ENCODE results near the gene KRTAP3-2. TPM values are rescaled to one million over a fixed set of nuclear protein-coding genes. Genes with fewer than 3 reads are reported as not detected.

KRTAP3-2 gene
- total and polyA plus RNA-seq, 8 donors: not detected

DNA sequence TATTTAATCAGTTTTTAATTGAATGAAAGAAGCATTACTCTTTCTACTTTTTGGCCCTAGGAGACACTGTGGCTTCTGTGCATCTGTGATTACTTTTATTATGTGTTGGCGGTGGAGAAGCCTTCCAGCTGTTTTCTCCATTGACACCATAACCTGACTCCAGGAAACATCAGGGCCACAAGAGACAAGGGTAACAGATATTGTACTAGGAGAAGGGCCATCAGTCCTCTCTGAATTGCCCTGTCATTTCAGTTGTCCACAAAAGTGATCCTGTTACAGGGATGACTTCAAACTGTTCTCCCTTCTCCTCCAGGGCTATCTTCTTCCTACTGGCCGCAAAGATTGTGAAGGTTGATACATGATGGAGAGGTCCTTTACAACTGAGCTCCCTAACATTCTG is 47.6 kb downstream of the KRTAP3-2 start:
- no peaks in the 10 kb centered on the region for H3K4me1 ChIP-seq
- H3K4me3 ChIP-seq: no peak overlapping the region
- H3K27ac ChIP-seq: no peak overlapping the region
- DNase-seq (no peak), ATAC-seq (no peak)
- intact Hi-C loops (cut with DNase I): no loop called here
- TF ChIP-seq, protein P1, sequence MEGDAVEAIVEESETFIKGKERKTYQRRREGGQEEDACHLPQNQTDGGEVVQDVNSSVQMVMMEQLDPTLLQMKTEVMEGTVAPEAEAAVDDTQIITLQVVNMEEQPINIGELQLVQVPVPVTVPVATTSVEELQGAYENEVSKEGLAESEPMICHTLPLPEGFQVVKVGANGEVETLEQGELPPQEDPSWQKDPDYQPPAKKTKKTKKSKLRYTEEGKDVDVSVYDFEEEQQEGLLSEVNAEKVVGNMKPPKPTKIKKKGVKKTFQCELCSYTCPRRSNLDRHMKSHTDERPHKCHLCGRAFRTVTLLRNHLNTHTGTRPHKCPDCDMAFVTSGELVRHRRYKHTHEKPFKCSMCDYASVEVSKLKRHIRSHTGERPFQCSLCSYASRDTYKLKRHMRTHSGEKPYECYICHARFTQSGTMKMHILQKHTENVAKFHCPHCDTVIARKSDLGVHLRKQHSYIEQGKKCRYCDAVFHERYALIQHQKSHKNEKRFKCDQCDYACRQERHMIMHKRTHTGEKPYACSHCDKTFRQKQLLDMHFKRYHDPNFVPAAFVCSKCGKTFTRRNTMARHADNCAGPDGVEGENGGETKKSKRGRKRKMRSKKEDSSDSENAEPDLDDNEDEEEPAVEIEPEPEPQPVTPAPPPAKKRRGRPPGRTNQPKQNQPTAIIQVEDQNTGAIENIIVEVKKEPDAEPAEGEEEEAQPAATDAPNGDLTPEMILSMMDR (IDR thresholded peaks at IDR 0.05): no peak
- H3K36me3 ChIP-seq: no peaks in the 10 kb centered on the region
- H3K9me3 ChIP-seq: no peaks in the 10 kb centered on the region
- H3K27me3 ChIP-seq: peaks cover 0 to 41% of the 10 kb centered on the region in 2 donors

DNA sequence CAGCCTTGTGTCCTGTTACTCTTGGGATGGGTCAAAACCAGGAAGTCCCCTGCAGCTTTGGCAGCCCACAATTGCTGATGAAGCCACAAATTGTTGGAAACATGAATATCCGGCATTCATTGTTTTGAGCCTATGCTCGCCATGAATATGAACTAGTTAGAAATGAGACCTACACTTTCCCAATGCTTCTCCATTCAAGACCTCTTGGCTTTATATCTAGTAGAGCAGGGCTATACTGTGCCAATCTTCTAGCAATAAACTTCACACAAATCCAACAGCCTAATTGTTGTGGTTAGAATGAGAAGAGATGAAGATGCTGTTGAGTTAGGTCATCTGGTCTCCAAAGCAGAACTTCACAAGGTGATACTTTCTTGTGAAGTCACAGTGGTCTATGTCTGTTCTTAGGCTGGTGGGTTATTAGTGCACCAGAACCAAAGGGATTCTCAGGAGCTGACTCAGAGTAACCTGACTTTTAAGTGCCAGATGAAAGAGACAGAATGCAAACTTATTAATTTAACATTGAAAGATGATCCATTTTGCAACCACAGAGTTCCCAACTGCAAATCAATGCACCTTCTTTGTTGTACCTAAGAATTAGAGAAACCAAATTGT is 48.6 kb downstream of the KRTAP3-2 start:
- H3K9me3 ChIP-seq: no peaks in the 10 kb centered on the region
- no peaks in the 10 kb centered on the region for H3K4me1 ChIP-seq
- intact Hi-C loops (cut with DNase I): no loop called here
- TF ChIP-seq, protein P1 (IDR thresholded peaks at IDR 0.05): no peak
- H3K36me3 ChIP-seq: no peaks in the 10 kb centered on the region
- DNase-seq: no peak
- no peak for ATAC-seq
- no peak overlapping the region for H3K27ac ChIP-seq
- H3K27me3 ChIP-seq: peaks cover 0 to 52% of the 10 kb centered on the region in 2 donors
- no peak overlapping the region for H3K4me3 ChIP-seq

DNA sequence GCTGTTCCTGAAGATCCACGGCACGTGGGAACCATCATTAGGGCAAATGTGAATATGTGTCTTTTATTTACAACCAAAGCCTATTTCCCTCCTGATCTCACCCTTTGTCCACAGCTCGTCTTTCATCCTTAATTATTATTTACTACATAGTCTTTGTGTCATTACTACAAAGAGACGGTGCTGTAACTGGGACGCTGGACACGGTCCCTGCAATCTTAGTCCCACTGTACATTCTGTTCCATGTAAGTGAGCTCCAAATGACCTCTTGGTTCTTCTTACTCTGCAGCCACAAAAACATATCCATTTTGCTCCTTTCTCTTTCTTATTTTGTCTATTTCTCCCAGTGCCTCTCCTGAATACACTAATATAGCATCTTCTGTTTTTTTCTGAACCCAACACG is 49.5 kb downstream of the KRTAP3-2 start:
- Histone ChIP-seq H3K36me3 (no peaks in the 10 kb centered on the region), H3K27ac (no peak overlapping the region), H3K4me3 (no peak overlapping the region), H3K27me3 (peaks cover 0 to 60% of the 10 kb centered on the region in 2 donors), H3K4me1 (no peaks in the 10 kb centered on the region), H3K9me3 (no peaks in the 10 kb centered on the region)
- intact Hi-C loops (cut with DNase I): no loop called here
- TF ChIP-seq, protein P1 (IDR thresholded peaks at IDR 0.05): no peak
- ATAC-seq: no peak
- DNase-seq: no peak

DNA sequence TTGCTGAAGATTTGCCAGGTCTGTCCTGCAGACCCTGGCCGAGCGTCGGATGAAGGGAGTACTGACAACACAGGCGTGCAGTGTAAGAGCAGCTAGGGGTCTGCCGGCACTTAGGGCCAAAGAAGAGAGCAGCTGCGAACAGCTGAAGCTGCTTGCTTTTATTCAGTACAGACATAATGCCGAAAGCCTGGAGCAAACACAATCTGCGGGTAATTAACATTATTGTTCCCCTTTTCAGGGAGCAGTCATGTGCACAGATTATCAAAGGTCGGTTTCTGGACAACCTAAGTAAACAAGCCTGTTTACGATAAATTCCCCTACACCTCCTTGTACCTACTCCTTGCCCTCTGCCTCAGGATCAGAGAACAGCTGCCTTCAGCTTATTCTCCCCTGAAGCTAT is 50.3 kb downstream of the KRTAP3-2 start:
- DNase-seq (peak in 1 of 4 donors; percentile 44), ATAC-seq (no peak)
- Histone ChIP-seq H3K36me3 (no peaks in the 10 kb centered on the region), H3K4me1 (no peaks in the 10 kb centered on the region), H3K27me3 (peaks cover 0 to 62% of the 10 kb centered on the region in 2 donors), H3K4me3 (no peak overlapping the region), H3K27ac (no peak overlapping the region), H3K9me3 (no peaks in the 10 kb centered on the region)
- TF ChIP-seq, protein P1 (IDR thresholded peaks at IDR 0.05): no peak
- intact Hi-C loops (cut with DNase I): no loop called here

Other genes with a start within 250 kb of the KRTAP3-2 start
Only the 30 nearest of the 37 such genes appear.
- gene KRT28, start 199.9 kb downstream of the KRTAP3-2 start, total RNA-seq: not detected
- gene KRT28, start 199.9 kb downstream of the KRTAP3-2 start, polyA plus RNA-seq (ENCODE audit: insufficient read length in 6 of 6): not detected
- gene KRT10, start 177.3 kb downstream of the KRTAP3-2 start, total RNA-seq: 10 to 100 TPM; 42.0 to 43.2 TPM
- 10 to 100 TPM; 30.5 to 58.2 (median 41.3) TPM for gene KRT10, start 177.3 kb downstream of the KRTAP3-2 start, polyA plus RNA-seq (ENCODE audit: insufficient read length in 6 of 6)
- not detected for gene KRT12, start 132.7 kb downstream of the KRTAP3-2 start, total RNA-seq
- under 1 TPM in 3 of 6 donors, not detected in 3; 0.10 to 0.26 (median 0.21) TPM for gene KRT12, start 132.7 kb downstream of the KRTAP3-2 start, polyA plus RNA-seq (ENCODE audit: insufficient read length in 6 of 6)
- gene KRT20, start 114.7 kb downstream of the KRTAP3-2 start, total RNA-seq: not detected
- under 1 TPM in 2 of 6 donors, not detected in 4; 0.09 to 0.26 TPM for gene KRT20, start 114.7 kb downstream of the KRTAP3-2 start, polyA plus RNA-seq (ENCODE audit: insufficient read length in 6 of 6)
- gene KRT23, start 62.3 kb downstream of the KRTAP3-2 start, total RNA-seq: 1 to 10 TPM in 1 of 2 donors, under 1 TPM in 1; 0.35 to 5.6 TPM
- gene KRT23, start 62.3 kb downstream of the KRTAP3-2 start, polyA plus RNA-seq (ENCODE audit: insufficient read length in 6 of 6): under 1 TPM in 5 of 6 donors, not detected in 1; 0.09 to 0.31 (median 0.17) TPM
- under 1 TPM in 1 of 2 donors, not detected in 1; 0.41 TPM for gene KRT39, start 33.0 kb downstream of the KRTAP3-2 start, total RNA-seq
- not detected for gene KRT39, start 33.0 kb downstream of the KRTAP3-2 start, polyA plus RNA-seq (ENCODE audit: insufficient read length in 6 of 6)
- gene KRT40, start 15.6 kb downstream of the KRTAP3-2 start, total RNA-seq: not detected
- gene KRT40, start 15.6 kb downstream of the KRTAP3-2 start, polyA plus RNA-seq (ENCODE audit: insufficient read length in 6 of 6): not detected
- not detected for gene KRTAP3-3, start 5.7 kb downstream of the KRTAP3-2 start, total RNA-seq
- gene KRTAP3-3, start 5.7 kb downstream of the KRTAP3-2 start, polyA plus RNA-seq (ENCODE audit: insufficient read length in 6 of 6): not detected
- gene KRTAP3-1, start 9.2 kb upstream of the KRTAP3-2 start, total RNA-seq: not detected
- gene KRTAP3-1, start 9.2 kb upstream of the KRTAP3-2 start, polyA plus RNA-seq (ENCODE audit: insufficient read length in 6 of 6): not detected
- not detected for gene KRTAP1-5, start 27.3 kb upstream of the KRTAP3-2 start, total RNA-seq
- not detected for gene KRTAP1-5, start 27.3 kb upstream of the KRTAP3-2 start, polyA plus RNA-seq (ENCODE audit: insufficient read length in 6 of 6)
- gene KRTAP1-4, start 30.3 kb upstream of the KRTAP3-2 start, total RNA-seq: not detected
- gene KRTAP1-4, start 30.3 kb upstream of the KRTAP3-2 start, polyA plus RNA-seq (ENCODE audit: insufficient read length in 6 of 6): not detected
- not detected for gene KRTAP1-3, start 35.0 kb upstream of the KRTAP3-2 start, total RNA-seq
- not detected for gene KRTAP1-3, start 35.0 kb upstream of the KRTAP3-2 start, polyA plus RNA-seq (ENCODE audit: insufficient read length in 6 of 6)
- gene KRTAP1-1, start 41.5 kb upstream of the KRTAP3-2 start, total RNA-seq: not detected
- gene KRTAP1-1, start 41.5 kb upstream of the KRTAP3-2 start, polyA plus RNA-seq (ENCODE audit: insufficient read length in 6 of 6): not detected
- gene KRTAP2-1, start 47.4 kb upstream of the KRTAP3-2 start, total RNA-seq: not detected
- not detected for gene KRTAP2-1, start 47.4 kb upstream of the KRTAP3-2 start, polyA plus RNA-seq (ENCODE audit: insufficient read length in 6 of 6)
- gene KRTAP2-2, start 55.3 kb upstream of the KRTAP3-2 start, total RNA-seq: not detected
- not detected for gene KRTAP2-2, start 55.3 kb upstream of the KRTAP3-2 start, polyA plus RNA-seq (ENCODE audit: insufficient read length in 6 of 6)
- 1 to 10 TPM in 1 of 2 donors, not detected in 1; 1.2 TPM for gene KRTAP2-3, start 60.2 kb upstream of the KRTAP3-2 start, total RNA-seq
- not detected for gene KRTAP2-3, start 60.2 kb upstream of the KRTAP3-2 start, polyA plus RNA-seq (ENCODE audit: insufficient read length in 6 of 6)
- gene KRTAP2-4, start 66.0 kb upstream of the KRTAP3-2 start, total RNA-seq: not detected
- not detected for gene KRTAP2-4, start 66.0 kb upstream of the KRTAP3-2 start, polyA plus RNA-seq (ENCODE audit: insufficient read length in 6 of 6)
- not detected for gene KRTAP4-7, start 84.2 kb upstream of the KRTAP3-2 start, total RNA-seq
- not detected for gene KRTAP4-7, start 84.2 kb upstream of the KRTAP3-2 start, polyA plus RNA-seq (ENCODE audit: insufficient read length in 6 of 6)
- gene KRTAP4-8, start 98.2 kb upstream of the KRTAP3-2 start, total RNA-seq: not detected
- gene KRTAP4-8, start 98.2 kb upstream of the KRTAP3-2 start, polyA plus RNA-seq (ENCODE audit: insufficient read length in 6 of 6): not detected
- gene KRTAP4-16, start 102.3 kb upstream of the KRTAP3-2 start, total RNA-seq: not detected
- gene KRTAP4-16, start 102.3 kb upstream of the KRTAP3-2 start, polyA plus RNA-seq (ENCODE audit: insufficient read length in 6 of 6): not detected
- not detected for gene KRTAP4-9, start 105.5 kb upstream of the KRTAP3-2 start, total RNA-seq
- gene KRTAP4-9, start 105.5 kb upstream of the KRTAP3-2 start, polyA plus RNA-seq (ENCODE audit: insufficient read length in 6 of 6): not detected
- gene KRTAP4-11, start 118.5 kb upstream of the KRTAP3-2 start, total RNA-seq: not detected
- under 1 TPM in 1 of 6 donors, not detected in 5; 0.23 TPM for gene KRTAP4-11, start 118.5 kb upstream of the KRTAP3-2 start, polyA plus RNA-seq (ENCODE audit: insufficient read length in 6 of 6)
- gene KRTAP4-12, start 124.3 kb upstream of the KRTAP3-2 start, total RNA-seq: not detected
- not detected for gene KRTAP4-12, start 124.3 kb upstream of the KRTAP3-2 start, polyA plus RNA-seq (ENCODE audit: insufficient read length in 6 of 6)
- gene KRTAP4-6, start 140.6 kb upstream of the KRTAP3-2 start, total RNA-seq: not detected
- not detected for gene KRTAP4-6, start 140.6 kb upstream of the KRTAP3-2 start, polyA plus RNA-seq (ENCODE audit: insufficient read length in 6 of 6)
- not detected for gene KRTAP4-5, start 149.9 kb upstream of the KRTAP3-2 start, total RNA-seq
- gene KRTAP4-5, start 149.9 kb upstream of the KRTAP3-2 start, polyA plus RNA-seq (ENCODE audit: insufficient read length in 6 of 6): not detected
- gene KRTAP4-4, start 160.8 kb upstream of the KRTAP3-2 start, total RNA-seq: not detected
- not detected for gene KRTAP4-4, start 160.8 kb upstream of the KRTAP3-2 start, polyA plus RNA-seq (ENCODE audit: insufficient read length in 6 of 6)
- not detected for gene KRTAP4-3, start 168.3 kb upstream of the KRTAP3-2 start, total RNA-seq
- gene KRTAP4-3, start 168.3 kb upstream of the KRTAP3-2 start, polyA plus RNA-seq (ENCODE audit: insufficient read length in 6 of 6): not detected
- not detected for gene KRTAP4-2, start 178.3 kb upstream of the KRTAP3-2 start, total RNA-seq
- not detected for gene KRTAP4-2, start 178.3 kb upstream of the KRTAP3-2 start, polyA plus RNA-seq (ENCODE audit: insufficient read length in 6 of 6)
- gene KRTAP4-1, start 185.0 kb upstream of the KRTAP3-2 start, total RNA-seq: not detected
- gene KRTAP4-1, start 185.0 kb upstream of the KRTAP3-2 start, polyA plus RNA-seq (ENCODE audit: insufficient read length in 6 of 6): not detected
- not detected for gene KRTAP9-1, start 190.0 kb upstream of the KRTAP3-2 start, total RNA-seq
- not detected for gene KRTAP9-1, start 190.0 kb upstream of the KRTAP3-2 start, polyA plus RNA-seq (ENCODE audit: insufficient read length in 6 of 6)

All from left lung (tissue), 10 donors.